Measurements from ENCODE around the gene SPATA31D4. TPM values are rescaled to one million over a fixed set of nuclear protein-coding genes. Genes with fewer than 3 reads are reported as not detected.

SPATA31D4 gene
- total and polyA plus RNA-seq, 10 donors, result 0.02 TPM; not detected in 9

DNA sequence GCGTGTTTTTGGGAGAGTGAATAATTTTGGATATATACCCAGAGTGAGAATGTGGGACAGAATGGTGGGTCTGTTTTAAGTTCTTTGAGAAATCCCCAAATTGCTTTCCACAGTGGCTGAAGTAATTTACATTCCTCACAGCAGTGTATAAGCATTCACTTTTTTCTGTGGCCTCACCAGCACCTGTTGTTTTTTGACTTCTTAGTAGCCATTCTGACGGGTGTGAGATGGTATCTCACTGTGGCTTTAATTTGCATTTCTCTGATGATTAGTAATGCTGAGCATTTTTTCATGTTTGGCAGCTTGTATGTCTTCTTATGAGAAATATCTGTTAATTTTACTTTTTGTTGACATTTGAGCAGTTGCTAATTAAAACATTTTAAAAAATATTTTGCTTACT, 51.0 kb downstream of the SPATA31D4 start:
- H3K4me3 ChIP-seq, result no peak overlapping the region
- no peak overlapping the region for H3K27ac ChIP-seq
- WGBS, 5 donors, result 57 to 64% (median 63%) methylated on average over 2 of the region's 2 CpGs
- DNase-seq, result no peak
- H3K4me1 ChIP-seq, result no peaks in the 10 kb centered on the region
- H3K9me3 ChIP-seq, result peaks cover 0 to 16% (median 4%) of the 10 kb centered on the region in 8 donors
- no peaks in the 10 kb centered on the region for H3K36me3 ChIP-seq
- no peaks in the 10 kb centered on the region for H3K27me3 ChIP-seq (replicated peaks in 1 of 7)
- intact Hi-C loops (cut with DNase I; ENCODE audit: low total_unique reads), result no loop called here
- TF ChIP-seq, protein P1, sequence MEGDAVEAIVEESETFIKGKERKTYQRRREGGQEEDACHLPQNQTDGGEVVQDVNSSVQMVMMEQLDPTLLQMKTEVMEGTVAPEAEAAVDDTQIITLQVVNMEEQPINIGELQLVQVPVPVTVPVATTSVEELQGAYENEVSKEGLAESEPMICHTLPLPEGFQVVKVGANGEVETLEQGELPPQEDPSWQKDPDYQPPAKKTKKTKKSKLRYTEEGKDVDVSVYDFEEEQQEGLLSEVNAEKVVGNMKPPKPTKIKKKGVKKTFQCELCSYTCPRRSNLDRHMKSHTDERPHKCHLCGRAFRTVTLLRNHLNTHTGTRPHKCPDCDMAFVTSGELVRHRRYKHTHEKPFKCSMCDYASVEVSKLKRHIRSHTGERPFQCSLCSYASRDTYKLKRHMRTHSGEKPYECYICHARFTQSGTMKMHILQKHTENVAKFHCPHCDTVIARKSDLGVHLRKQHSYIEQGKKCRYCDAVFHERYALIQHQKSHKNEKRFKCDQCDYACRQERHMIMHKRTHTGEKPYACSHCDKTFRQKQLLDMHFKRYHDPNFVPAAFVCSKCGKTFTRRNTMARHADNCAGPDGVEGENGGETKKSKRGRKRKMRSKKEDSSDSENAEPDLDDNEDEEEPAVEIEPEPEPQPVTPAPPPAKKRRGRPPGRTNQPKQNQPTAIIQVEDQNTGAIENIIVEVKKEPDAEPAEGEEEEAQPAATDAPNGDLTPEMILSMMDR (IDR thresholded peaks at IDR 0.05 in 8 of 11, conservative IDR thresholded peaks at IDR 0.05 in 3 of 11), result no peak
- no peak for TF ChIP-seq POLR2A (IDR thresholded peaks at IDR 0.05)
- no peak for TF ChIP-seq POLR2AphosphoS5 (IDR thresholded peaks at IDR 0.05)

DNA sequence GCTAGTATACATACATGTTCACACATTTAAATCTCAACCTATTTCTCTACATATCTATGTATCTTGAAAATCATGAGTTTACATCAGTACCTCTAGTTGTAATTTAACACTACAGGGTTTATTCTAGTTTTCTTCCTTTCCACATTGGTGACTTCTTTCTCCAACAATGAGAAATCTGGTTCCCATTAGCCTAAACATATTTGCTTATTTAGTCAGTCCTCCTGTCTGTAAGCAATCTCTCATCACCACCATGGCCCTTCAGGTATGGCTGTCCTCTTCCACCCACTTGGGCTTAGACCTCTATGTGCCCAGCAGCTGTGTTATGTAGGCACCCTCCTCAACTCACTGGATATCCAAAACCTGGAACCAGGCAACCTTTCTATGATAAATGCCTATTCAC, 52.3 kb downstream of the SPATA31D4 start:
- DNase-seq, result no peak
- Histone ChIP-seq H3K27ac (no peak overlapping the region), H3K4me3 (no peak overlapping the region), H3K4me1 (no peaks in the 10 kb centered on the region), H3K36me3 (no peaks in the 10 kb centered on the region), H3K9me3 (peaks cover 0 to 11% (median 4%) of the 10 kb centered on the region in 8 donors), H3K27me3 (replicated peaks in 1 of 7) (no peaks in the 10 kb centered on the region)
- TF ChIP-seq, protein P1 (IDR thresholded peaks at IDR 0.05 in 8 of 11, conservative IDR thresholded peaks at IDR 0.05 in 3 of 11), result no peak
- no peak for TF ChIP-seq POLR2A (IDR thresholded peaks at IDR 0.05)
- TF ChIP-seq POLR2AphosphoS5 (IDR thresholded peaks at IDR 0.05), result no peak
- intact Hi-C loops (cut with DNase I; ENCODE audit: low total_unique reads), result no loop called here

DNA sequence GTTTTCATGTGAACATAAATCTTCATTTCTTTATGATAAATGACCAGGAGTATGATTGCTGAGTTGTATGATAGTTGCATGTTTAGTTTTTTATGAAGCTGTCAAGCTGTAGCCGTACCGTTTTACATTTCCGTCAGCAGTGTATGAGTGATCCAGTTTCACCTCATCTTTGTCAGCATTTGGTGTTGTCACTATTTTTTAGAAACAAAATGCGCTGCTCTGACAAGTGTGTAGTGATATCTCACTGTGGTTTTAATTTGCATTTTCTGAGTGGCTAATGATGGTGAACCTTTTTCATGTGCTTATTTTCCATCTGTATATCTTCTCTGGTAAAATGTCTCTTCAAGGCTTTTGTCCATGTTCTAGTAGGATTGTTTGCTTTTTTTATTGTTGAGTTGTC, 53.7 kb downstream of the SPATA31D4 start:
- H3K27ac ChIP-seq, result no peak overlapping the region
- TF ChIP-seq POLR2A (IDR thresholded peaks at IDR 0.05), result no peak
- TF ChIP-seq, protein P1 (IDR thresholded peaks at IDR 0.05 in 8 of 11, conservative IDR thresholded peaks at IDR 0.05 in 3 of 11), result no peak
- TF ChIP-seq POLR2AphosphoS5 (IDR thresholded peaks at IDR 0.05), result no peak
- no peaks in the 10 kb centered on the region for H3K4me1 ChIP-seq
- intact Hi-C loops (cut with DNase I; ENCODE audit: low total_unique reads), result no loop called here
- DNase-seq, result no peak
- H3K27me3 ChIP-seq (replicated peaks in 1 of 7), result no peaks in the 10 kb centered on the region
- H3K9me3 ChIP-seq, result peaks cover 0 to 5% (median under 1%) of the 10 kb centered on the region in 8 donors
- 77 to 86% (median 80%) methylated on average over 4 of the region's 4 CpGs for WGBS, 5 donors
- no peaks in the 10 kb centered on the region for H3K36me3 ChIP-seq
- no peak overlapping the region for H3K4me3 ChIP-seq

Small RNA genes within 50 kb of the gene (small RNA-seq; reads per million reads assigned to genes)
- gene RF00189 (0 to 0.12 (median 0.07) reads per million in 4 donors), gene RNA5SP287 (0 reads per million in 4 donors)

Other genes starting within 250 kb of the SPATA31D4 start
- 100 to 1,000 TPM in 2 of 7 donors, 10 to 100 TPM in 5; 34.7 to 110 (median 68.2) TPM for gene TLE1, start 238.9 kb upstream of the SPATA31D4 start, total RNA-seq
- 10 to 100 TPM; 50.3 to 53.6 (median 52.6) TPM for gene TLE1, start 238.9 kb upstream of the SPATA31D4 start, polyA plus RNA-seq
- gene SPATA31D3, start 15.1 kb downstream of the SPATA31D4 start, total RNA-seq, result not detected
- gene SPATA31D3, start 15.1 kb downstream of the SPATA31D4 start, polyA plus RNA-seq, result under 1 TPM in 1 of 3 donors, not detected in 2; 0.03 TPM
- gene SPATA31D1, start 60.3 kb downstream of the SPATA31D4 start, total RNA-seq, result not detected
- gene SPATA31D1, start 60.3 kb downstream of the SPATA31D4 start, polyA plus RNA-seq, result not detected

Data from spleen (tissue), 11 donors.